Measurements from ENCODE around the gene ZNF784. TPM values are rescaled to one million over a fixed set of nuclear protein-coding genes. Genes with fewer than 3 reads are reported as not detected.
"Not testable (repeated sequence)": the region's sequence is repeated elsewhere in the genome, so short reads cannot be mapped to it uniquely, and the experiment has no call there.

ZNF784 gene
- total RNA-seq, 1 donor from 2014 or later, result 9.6 TPM

- no peak for TF ChIP-seq CTCF (conservative IDR thresholded peaks at IDR 0.05)
- Mint-ChIP-seq H3K27ac (peak within 1 kb of the TSS; percentile 83), H3K27me3 (no peaks in the 10 kb centered on the region), H3K36me3 (peaks cover 12% of the 10 kb centered on the region), H3K4me1 (ENCODE audit: unreplicated experiment) (peaks cover 28% of the 10 kb centered on the region), H3K9me3 (no peaks in the 10 kb centered on the region), H3K4me3 (peak within 1 kb of the TSS; percentile 94)
- DNase-seq (ENCODE audit: extremely low spot score, unreplicated experiment), result peak; percentile 91
These were observed 43.7 kb downstream of the ZNF784 start, which contains the start of gene ZNF579 for GRCh38 chr19:55580628-55581144. ZNF579 (minus strand) TSS chr19:55580848; CDS start chr19:55579639, 1,209 bp downstream.

- no peak for TF ChIP-seq CTCF (conservative IDR thresholded peaks at IDR 0.05)
- no peak for DNase-seq (ENCODE audit: extremely low spot score, unreplicated experiment)
- Mint-ChIP-seq H3K9me3 (no peaks in the 10 kb centered on the region), H3K4me1 (ENCODE audit: unreplicated experiment) (peaks cover 22% of the 10 kb centered on the region), H3K27me3 (no peaks in the 10 kb centered on the region), H3K36me3 (peaks cover 12% of the 10 kb centered on the region), H3K27ac (peak overlapping the region; percentile 83), H3K4me3 (peak overlapping the region; percentile 94)
These were observed 44.4 kb downstream of the ZNF784 start for GRCh38 chr19:55579766-55580621.

GRCh38 chr19:55578761-55579747, 45.3 kb downstream of the ZNF784 start:
- H3K4me3 Mint-ChIP-seq, result peak overlapping the region; percentile 94
- peaks cover 22% of the 10 kb centered on the region for H3K4me1 Mint-ChIP-seq (ENCODE audit: unreplicated experiment)
- H3K9me3 Mint-ChIP-seq, result no peaks in the 10 kb centered on the region
- H3K27me3 Mint-ChIP-seq, result no peaks in the 10 kb centered on the region
- no peak for TF ChIP-seq CTCF (conservative IDR thresholded peaks at IDR 0.05)
- DNase-seq (ENCODE audit: extremely low spot score, unreplicated experiment), result no peak
- H3K36me3 Mint-ChIP-seq, result peaks cover 12% of the 10 kb centered on the region
- H3K27ac Mint-ChIP-seq, result peak overlapping the region; percentile 83

- Mint-ChIP-seq H3K36me3 (peaks cover 12% of the 10 kb centered on the region), H3K27me3 (no peaks in the 10 kb centered on the region), H3K4me3 (no peak overlapping the region), H3K27ac (no peak overlapping the region), H3K9me3 (no peaks in the 10 kb centered on the region), H3K4me1 (ENCODE audit: unreplicated experiment) (peaks cover 22% of the 10 kb centered on the region)
- TF ChIP-seq CTCF (conservative IDR thresholded peaks at IDR 0.05), result no peak
- no peak for DNase-seq (ENCODE audit: extremely low spot score, unreplicated experiment)
These were observed 46.2 kb downstream of the ZNF784 start for GRCh38 chr19:55578031-55578760.

GRCh38 chr19:55576746-55577145, 47.6 kb downstream of the ZNF784 start:
- peak overlapping the region; percentile 52 for H3K27ac Mint-ChIP-seq
- H3K4me3 Mint-ChIP-seq, result peak overlapping the region; percentile 75
- DNase-seq (ENCODE audit: extremely low spot score, unreplicated experiment), result no peak
- H3K36me3 Mint-ChIP-seq, result peaks cover 12% of the 10 kb centered on the region
- TF ChIP-seq CTCF (conservative IDR thresholded peaks at IDR 0.05), result no peak
- H3K27me3 Mint-ChIP-seq, result no peaks in the 10 kb centered on the region
- H3K9me3 Mint-ChIP-seq, result no peaks in the 10 kb centered on the region
- H3K4me1 Mint-ChIP-seq (ENCODE audit: unreplicated experiment), result peaks cover 17% of the 10 kb centered on the region

GRCh38 chr19:55573929-55574328, 50.4 kb downstream of the ZNF784 start:
- not testable (repeated sequence) for H3K27me3 Mint-ChIP-seq; H3K9me3 Mint-ChIP-seq; H3K4me1 Mint-ChIP-seq (ENCODE audit: unreplicated experiment); H3K27ac Mint-ChIP-seq; DNase-seq (ENCODE audit: extremely low spot score, unreplicated experiment); H3K36me3 Mint-ChIP-seq; H3K4me3 Mint-ChIP-seq

Data from type B pancreatic cell (in vitro differentiated cells).